Measurements from ENCODE around the gene APOBEC3H. TPM values are rescaled to one million over a fixed set of nuclear protein-coding genes. Genes with fewer than 3 reads are reported as not detected.
"Not testable (repeated sequence)": the region's sequence is repeated elsewhere in the genome, so short reads cannot be mapped to it uniquely, and the experiment has no call there.

The APOBEC3H gene
- total RNA-seq, 4 donors from 2014 or later = not detected

- Histone ChIP-seq H3K4me3 (no peak overlapping the region), H3K27me3 (no peaks in the 10 kb centered on the region), H3K9me3 (no peaks in the 10 kb centered on the region), H3K27ac (no peak overlapping the region), H3K4me1 (no peaks in the 10 kb centered on the region), H3K36me3 (no peaks in the 10 kb centered on the region)
- no peak for TF ChIP-seq EP300 (IDR thresholded peaks at IDR 0.05)
- TF ChIP-seq POLR2AphosphoS5 (IDR thresholded peaks at IDR 0.05) = no peak
- TF ChIP-seq CTCF (IDR thresholded peaks at IDR 0.05) = no peak
- TF ChIP-seq POLR2A (IDR thresholded peaks at IDR 0.05) = no peak
- ATAC-seq = no peak
- WGBS, 2 donors (ENCODE audit: low coverage in 1 of 2) = 68 to 84% methylated on average over 10 to 11 of the region's 13 CpGs
Measured at GRCh38 chr22:39068033-39068785, 28.8 kb upstream of the APOBEC3H start.

GRCh38 chr22:39070186-39070585, 26.9 kb upstream of the APOBEC3H start:
- no peak for TF ChIP-seq POLR2AphosphoS5 (IDR thresholded peaks at IDR 0.05)
- no peak for TF ChIP-seq CTCF (IDR thresholded peaks at IDR 0.05)
- no peak for TF ChIP-seq POLR2A (IDR thresholded peaks at IDR 0.05)
- no peak for TF ChIP-seq EP300 (IDR thresholded peaks at IDR 0.05)
- Histone ChIP-seq H3K4me3 (no peak overlapping the region), H3K4me1 (no peaks in the 10 kb centered on the region), H3K36me3 (no peaks in the 10 kb centered on the region), H3K9me3 (no peaks in the 10 kb centered on the region), H3K27me3 (no peaks in the 10 kb centered on the region), H3K27ac (no peak overlapping the region)
- WGBS, 2 donors (ENCODE audit: low coverage in 1 of 2) = 86 to 89% methylated on average over 4 to 6 of the region's 7 CpGs
- ATAC-seq = no peak

- WGBS, 2 donors (ENCODE audit: low coverage in 1 of 2) = 89% methylated on average over 4 to 5 of the region's 7 CpGs
- not testable (repeated sequence) for H3K4me1 ChIP-seq, H3K9me3 ChIP-seq, H3K4me3 ChIP-seq, H3K27ac ChIP-seq, H3K27me3 ChIP-seq, ATAC-seq, H3K36me3 ChIP-seq
- peak in 1 of 2 donors; percentile 14 for TF ChIP-seq POLR2A (IDR thresholded peaks at IDR 0.05)
Measured at GRCh38 chr22:39072581-39072981, 24.5 kb upstream of the APOBEC3H start.

- no peaks in the 10 kb centered on the region for H3K9me3 ChIP-seq
- H3K36me3 ChIP-seq = no peaks in the 10 kb centered on the region
- WGBS, 2 donors (ENCODE audit: low coverage in 1 of 2) = 52 to 66% methylated on average over 2 of the region's 2 CpGs
- H3K27me3 ChIP-seq = no peaks in the 10 kb centered on the region
- ATAC-seq = no peak
- peaks cover 0 to 13% (median 4%) of the 10 kb centered on the region in 3 donors for H3K4me1 ChIP-seq
- TF ChIP-seq POLR2AphosphoS5 (IDR thresholded peaks at IDR 0.05) (no peak), CTCF (IDR thresholded peaks at IDR 0.05) (no peak), EP300 (IDR thresholded peaks at IDR 0.05) (no peak), POLR2A (IDR thresholded peaks at IDR 0.05) (no peak)
- no peak overlapping the region for H3K27ac ChIP-seq
- H3K4me3 ChIP-seq = no peak overlapping the region
Measured at GRCh38 chr22:39073981-39074380, 23.1 kb upstream of the APOBEC3H start.

GRCh38 chr22:39076155-39077025, 20.7 kb upstream of the APOBEC3H start:
- 76% methylated on average over 5 of the region's 24 CpGs; no CpG with 5 or more reads in 1 of the 2 donors for WGBS, 2 donors (ENCODE audit: low coverage in 1 of 2)
- not testable (repeated sequence) for H3K27me3 ChIP-seq, H3K9me3 ChIP-seq
- Histone ChIP-seq H3K36me3 (peaks cover 0 to 17% of the 10 kb centered on the region in 2 donors), H3K4me3 (peak overlapping the region; percentile 28 to 50), H3K27ac (peak overlapping the region in 3 of 4 donors; percentile 47 to 83 (median 53)), H3K4me1 (peaks cover 0 to 13% (median 4%) of the 10 kb centered on the region in 3 donors)
- ATAC-seq = peak; percentile 90
